GM18519 (cell line): Measurements from ENCODE around the gene MORC1.

Experiments used
- ATAC-seq: cut with Tn5 transposase; IDR thresholded peaks from one replicate; pipeline ENCODE4 v1.9.1; 2021; ENCODE audit warnings: mild to moderate bottlenecking, moderate library complexity; ENCODE audit not compliant: unreplicated experiment, low FRiP score

Gene MORC1

GRCh38 chr3:108951820-108952501, 166.0 kb downstream of the MORC1 start:
- no peak for ATAC-seq

GRCh38 chr3:108947855-108948254, 170.1 kb downstream of the MORC1 start:
- ATAC-seq: no peak

DNA sequence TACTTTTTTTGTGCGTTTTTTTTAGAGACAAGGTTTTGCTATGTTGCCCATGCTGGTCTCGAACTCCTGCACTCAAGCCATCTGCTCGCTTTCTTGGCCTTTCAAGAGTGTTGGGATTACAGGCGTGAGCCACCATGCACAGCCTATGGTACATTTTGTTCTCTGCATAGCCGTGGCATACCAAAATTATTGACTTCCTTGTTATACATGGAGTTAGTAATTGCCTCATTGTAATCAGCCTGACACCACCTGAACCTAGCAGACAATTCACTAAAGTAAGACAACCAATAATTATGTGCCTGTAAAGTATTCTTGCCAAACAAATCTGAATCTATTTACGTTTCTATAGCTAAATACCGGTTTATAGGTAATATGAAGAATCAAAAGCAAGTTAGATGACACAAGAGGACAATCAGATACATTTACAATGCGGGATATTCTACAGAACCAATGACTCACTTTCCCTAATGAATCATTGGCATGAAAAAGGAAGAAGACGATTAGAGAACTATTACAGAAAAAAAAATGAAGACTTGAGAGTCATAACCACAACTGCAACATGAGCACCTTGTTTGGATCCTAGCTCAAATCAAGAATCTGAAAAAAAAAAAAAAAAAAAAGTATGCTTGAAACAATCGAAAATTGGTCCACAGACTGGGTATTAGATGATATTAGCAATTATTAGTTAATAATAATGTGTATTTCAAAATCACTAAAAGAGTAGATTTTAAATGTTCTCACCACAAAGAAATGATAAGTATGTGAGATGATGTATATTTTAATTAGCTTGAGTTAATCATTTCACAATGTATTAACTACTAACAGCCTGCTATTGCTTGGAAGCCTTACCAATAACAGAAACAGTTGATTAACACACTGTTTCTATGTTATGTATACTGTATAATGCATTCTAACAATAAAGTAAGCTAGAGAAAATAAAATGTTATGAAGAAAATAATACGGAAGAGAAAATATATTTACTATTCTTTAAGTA, 171.3 kb downstream of the MORC1 start:
- ATAC-seq: no peak

DNA sequence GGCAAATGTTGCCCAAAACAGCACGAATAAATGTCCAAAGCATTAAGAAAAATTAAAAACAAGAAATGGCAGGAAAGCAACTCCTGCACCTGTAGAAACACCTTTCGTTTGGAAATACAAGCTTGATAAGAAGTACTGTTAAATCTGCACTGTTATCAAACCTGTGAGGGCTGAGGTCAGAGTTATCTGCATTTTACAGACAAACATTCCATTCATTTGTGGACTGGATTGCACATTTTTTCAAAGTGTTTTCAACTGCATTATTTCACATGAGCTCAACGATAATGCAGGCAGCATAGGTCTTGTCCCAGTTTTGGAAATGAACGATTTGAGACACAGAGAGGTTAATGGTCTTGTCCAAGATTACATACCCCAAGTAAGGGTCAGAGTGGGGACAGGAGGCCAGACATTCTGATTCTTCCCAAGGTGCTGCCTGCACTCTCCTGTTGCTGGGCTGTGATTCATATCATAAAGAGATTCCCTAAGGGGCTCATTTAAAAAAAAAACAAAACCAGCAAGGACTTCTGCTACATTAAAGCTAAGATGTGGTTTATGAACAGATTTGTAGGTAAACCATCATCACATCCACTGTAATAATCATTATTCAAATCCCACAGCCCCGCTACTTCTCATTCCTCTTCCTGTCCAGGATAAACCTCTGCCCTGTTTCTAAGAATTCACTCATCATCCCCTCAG, 177.2 kb downstream of the MORC1 start:
- no peak for ATAC-seq

DNA sequence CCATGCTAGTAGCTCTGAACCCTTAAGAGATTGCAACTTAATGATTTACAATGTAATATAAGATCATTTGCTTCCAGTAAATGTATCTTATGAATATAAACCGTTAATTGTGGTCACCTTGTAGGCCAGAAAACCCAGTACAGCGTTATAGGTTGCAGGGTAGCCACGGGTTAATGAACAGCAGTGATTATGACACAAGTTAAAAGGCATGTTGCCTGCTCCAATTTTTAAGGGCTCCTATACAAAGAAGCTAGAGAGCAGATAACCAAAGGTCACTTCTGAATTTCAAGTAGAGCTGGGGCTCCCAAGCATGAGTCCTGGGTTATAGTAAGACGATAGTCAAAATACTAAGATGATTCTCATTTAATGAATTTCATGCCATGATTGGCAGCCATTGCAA, 177.8 kb downstream of the MORC1 start:
- ATAC-seq: no peak

GRCh38 chr3:108936924-108937689, 180.8 kb downstream of the MORC1 start:
- ATAC-seq: no peak

DNA sequence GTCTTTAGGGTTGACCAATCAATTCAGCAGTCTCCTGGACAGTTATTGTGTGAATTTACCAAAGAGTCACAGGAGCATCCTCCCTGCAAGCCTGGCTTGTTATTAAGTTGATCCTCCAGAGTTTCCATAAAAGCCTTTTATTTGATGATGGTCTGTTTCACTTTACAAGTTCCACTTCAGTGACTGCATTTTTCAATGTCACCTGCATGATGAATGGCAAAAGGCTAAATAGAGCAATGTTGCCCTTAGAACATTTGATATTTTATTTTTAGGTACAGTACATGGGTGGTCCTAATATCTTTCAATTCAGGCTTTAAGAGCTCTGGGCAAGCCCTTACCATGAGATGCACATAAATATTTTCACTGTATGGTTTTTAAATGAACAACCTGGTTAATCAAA, 186.9 kb downstream of the MORC1 start:
- ATAC-seq: no peak

DNA sequence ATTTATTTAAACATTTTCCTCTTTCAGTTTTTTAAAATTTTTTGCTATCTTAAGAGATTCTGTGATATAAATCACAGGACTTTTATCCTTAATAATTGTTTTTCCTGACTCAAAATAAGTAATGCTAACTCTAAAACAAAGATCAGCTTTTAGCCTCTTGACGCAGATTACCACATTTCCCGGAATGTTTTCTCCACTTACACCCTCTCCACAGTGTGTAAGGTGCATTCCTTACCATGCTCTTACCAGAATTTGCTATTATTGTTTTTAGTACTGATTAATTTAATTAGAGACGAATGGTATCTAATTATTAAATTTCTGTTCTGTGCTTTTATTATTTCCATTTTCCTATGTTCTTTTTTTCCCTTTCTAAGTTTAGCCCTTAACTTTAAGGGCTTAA, 199.1 kb downstream of the MORC1 start:
- ATAC-seq: no peak

DNA sequence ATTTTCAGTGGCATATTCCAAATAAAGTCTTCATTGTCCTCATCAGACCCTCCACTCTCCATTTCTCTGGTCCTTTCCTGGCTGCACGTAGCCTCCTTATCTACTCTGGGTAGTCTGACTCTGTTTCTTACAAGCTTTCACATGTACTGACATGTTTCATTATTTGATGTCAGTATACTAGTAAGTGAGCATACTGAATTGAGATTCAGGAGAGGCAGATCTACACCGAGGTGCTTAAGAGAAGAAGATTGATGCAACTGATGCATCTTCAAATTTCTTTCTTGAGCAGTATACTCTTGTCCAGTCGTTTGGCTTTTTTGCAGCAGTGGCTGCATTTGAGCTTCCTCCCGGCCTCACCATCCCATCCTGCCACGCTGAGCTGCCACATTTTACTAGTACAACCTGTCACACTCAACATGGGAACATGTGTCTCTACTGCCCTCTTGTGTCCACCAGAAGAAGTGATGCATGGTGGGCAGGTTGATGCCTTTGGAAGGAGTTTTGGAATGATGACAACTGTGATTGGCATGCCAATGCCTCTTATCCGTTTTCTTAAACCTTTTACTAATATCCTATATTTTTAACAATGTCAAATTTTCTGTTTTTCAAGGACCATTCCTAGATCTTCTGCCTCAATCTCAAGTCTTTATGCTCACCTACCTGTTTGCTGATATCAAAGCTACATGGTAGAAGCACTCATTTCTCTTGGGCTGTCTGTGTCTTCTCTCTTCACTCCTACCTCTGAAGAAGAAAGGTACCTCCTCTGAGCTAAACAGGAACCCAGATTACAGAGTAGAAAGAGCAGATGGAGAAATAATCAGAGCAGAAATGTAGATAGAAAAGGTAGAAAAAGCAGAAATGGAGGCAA, 202.9 kb downstream of the MORC1 start:
- peak; percentile 93 for ATAC-seq

DNA sequence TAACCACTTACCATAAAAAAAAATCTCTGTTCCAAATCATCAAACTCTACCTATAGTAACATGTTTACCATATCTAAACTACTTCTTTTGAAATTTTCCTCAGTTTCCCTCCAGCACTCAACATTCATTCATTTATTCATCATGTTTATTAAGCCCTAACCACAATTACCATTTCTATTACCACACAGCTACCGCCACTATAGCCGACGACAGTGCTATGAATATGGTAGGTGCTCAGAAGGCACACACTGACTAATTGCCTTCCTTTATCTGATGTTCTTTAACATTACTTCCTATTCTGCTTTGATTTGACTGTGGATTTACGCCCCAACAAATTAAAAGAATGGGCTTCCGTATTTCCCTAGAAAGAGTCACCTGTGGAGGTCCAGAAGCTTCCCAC, 208.1 kb downstream of the MORC1 start:
- no peak for ATAC-seq
